Activated CD4-positive, alpha-beta T cell treated with anti-CD3 and anti-CD28 coated beads for 36 hours (primary cell): Measurements from ENCODE around the gene SYVN1. TPM values are rescaled to one million over a fixed set of nuclear protein-coding genes. Genes with fewer than 3 reads are reported as not detected.

Source experiments
- ATAC-seq: fragments of 200-7000 bp; cut with Tn5 transposase; one replicate; pipeline ENCODE4 v1.10.0; 2021; ENCODE audit warnings: mild to moderate bottlenecking, moderate library complexity
- CTCF ChIA-PET: fragments of 350-600 bp; sonication (Branson Sonifier 250); formaldehyde crosslinking; loops from one replicate; lab custom pipeline; 2021; ENCODE audit warnings: antibody characterized with exemption; lab: Charles Lee
- POLR2A ChIA-PET: fragments of 350-600 bp; sonication (Branson Sonifier 250); formaldehyde crosslinking; loops from one replicate; lab custom pipeline; 2021; ENCODE audit warnings: antibody characterized with exemption, inconsistent platforms; lab: Charles Lee
- DNase-seq: peaks from one replicate; pipeline ENCODE4 v3.0.0-alpha.2; 2020
- H3K27ac Mint-ChIP-seq: one replicate; pipeline ENCODE4 v1.8.0; 2021; ENCODE audit warnings: mixed read lengths
- H3K27me3 Mint-ChIP-seq: one replicate; pipeline ENCODE4 v1.8.0; 2021; ENCODE audit warnings: mixed read lengths
- H3K36me3 Mint-ChIP-seq: one replicate; pipeline ENCODE4 v1.8.0; 2021; ENCODE audit warnings: low read depth, mixed read lengths
- H3K4me1 Mint-ChIP-seq: one replicate; pipeline ENCODE4 v1.8.0; 2021; ENCODE audit warnings: mixed read lengths
- H3K4me3 Mint-ChIP-seq: one replicate; pipeline ENCODE4 v1.8.0; 2021; ENCODE audit warnings: mild to moderate bottlenecking, moderate library complexity, mixed read lengths
- H3K9me3 Mint-ChIP-seq: one replicate; pipeline ENCODE4 v1.8.0; 2021; ENCODE audit warnings: low read depth, mixed read lengths
- intact Hi-C, 2 experiments: fragments of 100-400 bp; cut with DNase I in 1 of 2; cut with micrococcal nuclease in 1 of 2; formaldehyde crosslinking; loops; one replicate each; pipeline versions ENCODE4 v1.14.2 to v1.15.1; 2022 to 2024; cut with DNase I, micrococcal nuclease
- total RNA-seq, 2 experiments: library from RNA; stranded (reverse); gene quantifications; one replicate each; pipeline ENCODE4 v1.2.3, GENCODE V29; 2021

The SYVN1 gene
- total RNA-seq, 2 experiments from 2014 or later = 24.3 to 31.1 TPM

DNA sequence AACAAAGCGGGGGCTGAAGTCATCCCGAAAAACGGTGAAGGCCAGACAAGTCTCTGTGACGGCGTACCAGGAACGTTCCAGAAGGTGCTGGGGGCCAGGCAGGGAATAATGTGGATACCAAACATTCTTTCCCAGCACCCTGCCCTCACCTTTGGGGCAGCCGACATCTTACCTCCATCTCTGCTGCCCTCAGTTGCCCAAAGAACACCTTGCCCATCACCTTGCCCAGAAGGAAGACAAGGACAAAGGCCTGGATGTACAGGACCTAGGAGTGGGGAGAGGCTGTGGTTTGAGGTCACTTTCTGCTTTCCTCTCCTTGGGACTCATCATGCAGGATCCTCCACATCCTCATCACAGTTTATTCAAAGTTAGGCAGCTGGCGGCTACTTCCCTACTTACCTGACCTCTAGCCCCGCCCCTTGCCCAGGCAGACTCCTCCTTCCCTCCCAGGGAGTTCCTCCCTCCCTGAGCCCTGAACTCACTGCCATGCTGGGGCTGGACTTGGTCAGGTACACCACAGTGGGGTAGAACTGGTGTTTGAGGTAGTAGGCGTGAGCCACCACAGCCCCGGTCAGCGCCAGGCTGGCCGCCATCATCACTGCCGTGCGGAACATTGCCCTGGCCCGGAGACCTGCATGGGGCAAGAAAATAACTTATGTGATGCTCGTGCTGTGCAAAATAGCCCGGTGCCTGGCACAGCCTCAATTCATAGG is 1.2 kb downstream of the SYVN1 start:
- intact Hi-C loops = no loop called here
- CTCF ChIA-PET = interaction anchor here (0.7 to 2.6 kb wide), 2 partner anchors 11 to 16 kb away, joined by 3 to 7 read pairs; partner anchors contain the start of genes FAU, MRPL49 and ZNHIT2
- peak; percentile 23 for ATAC-seq
- POLR2A ChIA-PET = interaction anchor here (0.6 to 3.2 kb wide), 3 partner anchors 11 to 364 kb away, joined by 3 to 14 read pairs (median 5); partner anchors contain the start of genes FAU, MRPL49 and POLA2
- Mint-ChIP-seq H3K27me3 (no peaks in the 10 kb centered on the region), H3K9me3 (no peaks in the 10 kb centered on the region), H3K4me1 (peaks cover 27% of the 10 kb centered on the region), H3K4me3 (peak overlapping the region; percentile 97), H3K36me3 (peaks cover 12% of the 10 kb centered on the region), H3K27ac (peak overlapping the region; percentile 97)
- peak; percentile 83 for DNase-seq

DNA sequence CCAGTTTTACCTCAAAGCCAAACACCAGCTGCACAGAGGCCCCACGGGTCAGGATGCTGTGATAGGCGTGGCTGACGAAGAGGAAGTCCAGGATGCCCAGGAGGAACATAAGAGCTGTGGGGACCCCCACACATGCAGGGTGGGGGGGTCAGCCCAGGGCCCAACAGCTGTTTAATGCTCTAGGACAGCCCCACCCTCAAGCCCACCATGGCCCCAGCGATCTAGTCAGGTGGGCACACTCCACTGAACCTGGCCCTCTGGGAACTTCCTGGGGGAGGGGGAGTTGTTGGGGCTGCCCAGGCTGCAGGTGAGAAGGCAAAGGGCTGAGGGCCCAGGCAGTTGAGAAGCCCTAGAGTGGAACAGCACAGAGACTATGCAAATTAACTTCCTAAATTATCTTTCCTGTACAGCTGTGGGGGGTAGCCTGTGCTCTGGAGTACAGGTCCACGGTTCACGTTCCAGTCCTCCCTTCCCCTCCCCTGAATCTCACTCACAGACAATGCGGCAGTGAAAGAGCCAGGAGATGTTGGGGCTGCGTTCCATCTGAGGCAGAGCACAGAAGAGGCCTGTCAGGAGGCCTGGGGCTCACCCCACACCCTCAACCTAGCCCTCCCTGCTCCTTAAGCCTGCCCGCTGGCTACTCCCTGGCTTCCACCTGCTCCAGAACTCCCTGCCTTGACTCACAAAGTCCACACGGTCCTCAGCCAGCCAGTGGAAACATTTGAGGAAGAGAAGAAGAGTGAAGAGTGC is 1.9 kb downstream of the SYVN1 start:
- ATAC-seq (no peak), DNase-seq (no peak)
- POLR2A ChIA-PET = interaction anchor here (1.3 to 3.2 kb wide), 2 partner anchors 10 to 130 kb away, joined by 5 to 14 read pairs; partner anchors contain the start of genes FAU, MRPL49 and POLA2
- intact Hi-C loops = no loop called here
- Mint-ChIP-seq H3K27ac (peak overlapping the region; percentile 97), H3K27me3 (no peaks in the 10 kb centered on the region), H3K36me3 (peaks cover 12% of the 10 kb centered on the region), H3K4me1 (peaks cover 27% of the 10 kb centered on the region), H3K9me3 (no peaks in the 10 kb centered on the region), H3K4me3 (peak overlapping the region; percentile 97)
- CTCF ChIA-PET = interaction anchor here (0.5 to 1.0 kb wide), 3 partner anchors 10 to 439 kb away, joined by 3 to 4 read pairs (median 4); partner anchors contain the start of genes FAU and MRPL49

DNA sequence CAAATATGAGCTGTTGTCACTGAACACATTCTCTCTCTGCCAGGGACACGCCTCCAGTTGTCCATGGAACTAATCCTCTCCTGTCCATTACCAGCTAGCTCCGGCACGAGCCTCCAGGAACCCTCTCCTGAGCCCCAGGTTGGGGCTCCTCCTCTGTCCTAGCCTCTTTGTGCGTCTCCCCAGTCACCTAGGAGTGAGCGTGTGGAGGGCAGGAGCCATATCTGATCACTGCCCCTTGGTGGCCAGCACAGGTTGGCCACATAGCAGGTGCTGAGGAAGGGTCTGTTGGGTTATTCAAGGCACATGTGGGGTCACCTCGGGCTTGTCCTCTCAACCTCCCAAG is 2.5 kb downstream of the SYVN1 start:
- ChIA-PET POLR2A (interaction anchor here (1.3 kb wide), 1 partner anchor 10 kb away, joined by 5 read pairs; the partner anchor contains the start of genes FAU and MRPL49), CTCF (interaction anchor here (0.5 to 1.0 kb wide), 3 partner anchors 10 to 440 kb away, joined by 3 to 4 read pairs (median 4); partner anchors contain the start of genes FAU and MRPL49)
- no peak overlapping the region for H3K27ac Mint-ChIP-seq
- no peaks in the 10 kb centered on the region for H3K27me3 Mint-ChIP-seq
- ATAC-seq (no peak), DNase-seq (no peak)
- no peaks in the 10 kb centered on the region for H3K9me3 Mint-ChIP-seq
- no peak overlapping the region for H3K4me3 Mint-ChIP-seq
- intact Hi-C loops = no loop called here
- peaks cover 27% of the 10 kb centered on the region for H3K4me1 Mint-ChIP-seq
- peaks cover 14% of the 10 kb centered on the region for H3K36me3 Mint-ChIP-seq

DNA sequence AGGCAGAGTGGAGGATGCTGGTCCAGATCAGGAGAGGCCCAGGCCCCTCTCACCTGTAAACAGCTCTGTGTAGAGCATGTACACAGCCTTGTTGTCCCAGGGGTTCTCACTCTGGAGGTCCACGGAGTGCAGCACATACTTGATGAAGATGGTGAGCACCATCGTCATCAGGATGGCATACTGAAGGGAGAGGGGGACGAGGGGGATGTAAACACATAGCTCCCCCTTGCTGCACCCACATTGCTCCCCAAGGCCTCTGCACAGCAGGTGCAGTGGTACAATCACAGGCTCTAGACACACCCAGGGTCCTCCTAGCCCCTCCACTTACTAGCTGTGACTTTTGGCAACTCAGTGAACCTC is 2.9 kb downstream of the SYVN1 start:
- Mint-ChIP-seq H3K27ac (no peak overlapping the region), H3K36me3 (peaks cover 18% of the 10 kb centered on the region), H3K4me3 (no peak overlapping the region), H3K9me3 (no peaks in the 10 kb centered on the region), H3K4me1 (peaks cover 24% of the 10 kb centered on the region), H3K27me3 (no peaks in the 10 kb centered on the region)
- ChIA-PET POLR2A (interaction anchor here (1.3 kb wide), 1 partner anchor 9 kb away, joined by 5 read pairs; the partner anchor contains the start of genes FAU and MRPL49), CTCF (interaction anchor here (1.0 kb wide), 1 partner anchor 9 kb away, joined by 3 read pairs; the partner anchor contains the start of genes FAU and MRPL49)
- intact Hi-C loops = no loop called here
- no peak for ATAC-seq
- DNase-seq = no peak

DNA sequence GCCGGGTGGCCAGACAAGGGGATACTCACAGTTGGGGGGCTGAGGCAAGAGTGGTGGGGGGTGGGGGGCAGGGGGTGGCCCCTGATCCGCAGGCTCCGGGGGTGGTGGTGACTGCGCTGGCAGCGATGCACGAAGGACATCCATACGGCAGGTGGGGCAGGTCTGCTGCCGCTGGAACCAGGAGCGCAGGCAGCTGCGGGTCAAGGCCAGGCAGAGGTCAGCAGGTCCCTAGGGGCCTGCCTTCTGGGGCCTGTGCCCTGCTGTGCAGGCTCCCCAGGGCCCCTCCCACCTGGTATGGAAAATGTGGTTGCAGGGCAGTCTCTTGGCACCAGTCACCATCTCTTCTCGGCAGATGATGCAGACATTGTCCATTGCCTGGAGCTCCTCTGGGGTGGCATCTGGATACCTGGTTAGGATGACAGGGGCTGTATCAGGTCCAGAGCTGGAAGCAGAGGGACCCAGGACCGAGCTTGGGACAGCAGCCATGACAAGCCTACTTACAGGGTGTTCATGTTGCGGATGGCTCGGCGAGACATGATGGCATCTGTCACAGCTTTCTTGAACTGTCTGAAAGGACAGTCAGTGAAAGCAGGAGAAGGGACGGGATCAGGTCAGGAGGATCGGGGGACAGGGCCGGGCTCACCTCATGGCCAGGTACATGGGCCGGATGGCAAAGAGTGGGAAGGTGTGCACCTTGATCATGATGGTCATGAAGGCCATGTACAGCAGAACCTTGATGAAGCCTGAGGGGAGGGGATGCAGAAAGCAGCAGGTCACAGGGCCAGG is 3.5 kb downstream of the SYVN1 start:
- DNase-seq (no peak), ATAC-seq (no peak)
- no peaks in the 10 kb centered on the region for H3K9me3 Mint-ChIP-seq
- no peak overlapping the region for H3K27ac Mint-ChIP-seq
- intact Hi-C loops = no loop called here
- H3K4me1 Mint-ChIP-seq = peaks cover 18% of the 10 kb centered on the region
- ChIA-PET CTCF (no interaction called here), POLR2A (interaction anchor here (1.3 kb wide), 1 partner anchor 9 kb away, joined by 5 read pairs; the partner anchor contains the start of genes FAU and MRPL49)
- no peak overlapping the region for H3K4me3 Mint-ChIP-seq
- H3K27me3 Mint-ChIP-seq = no peaks in the 10 kb centered on the region
- peaks cover 19% of the 10 kb centered on the region for H3K36me3 Mint-ChIP-seq

DNA sequence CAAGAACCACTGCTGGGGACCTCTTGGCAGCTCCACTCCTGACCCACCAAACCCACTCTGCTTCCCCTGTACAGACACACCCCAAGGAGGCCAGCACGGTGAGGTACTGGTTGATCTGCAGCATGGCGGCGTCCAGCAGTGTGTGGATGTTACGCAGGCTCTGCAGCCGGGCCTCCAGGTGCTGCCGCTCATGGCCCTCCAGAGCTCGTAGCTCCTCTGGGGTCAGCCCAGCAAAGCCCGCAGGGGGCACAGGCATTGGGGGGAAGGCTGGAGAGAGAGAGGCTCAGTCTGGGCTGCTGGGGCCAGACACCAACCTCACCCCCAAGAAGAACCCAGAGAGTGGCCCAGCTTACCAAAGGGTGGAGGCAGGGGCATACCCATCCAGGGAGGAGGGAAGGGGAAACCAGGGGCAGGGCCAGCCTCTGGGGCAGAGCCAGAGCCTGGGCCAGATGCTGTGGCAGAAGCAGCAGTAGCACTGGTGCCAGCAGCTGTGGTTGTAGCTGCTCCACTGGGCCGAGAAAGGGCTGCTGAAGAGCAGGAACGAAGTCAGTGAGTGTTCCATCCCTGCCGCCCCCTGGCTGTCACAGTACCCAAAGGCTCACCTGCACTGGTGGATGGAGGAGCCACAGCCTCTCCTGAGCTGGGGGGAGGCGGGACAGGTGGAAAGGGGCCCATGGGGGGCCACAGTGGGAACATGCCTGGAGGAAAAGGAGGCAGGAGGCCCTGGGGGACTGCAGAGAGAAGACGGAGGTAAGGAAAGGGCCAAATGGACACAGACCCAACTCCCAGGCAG is 4.5 kb downstream of the SYVN1 start:
- ChIA-PET CTCF (interaction anchor here (0.5 to 0.7 kb wide), 2 partner anchors 96 to 261 kb away, joined by 3 read pairs; no protein-coding TSS in a partner anchor), POLR2A (no interaction called here)
- no peak overlapping the region for H3K4me3 Mint-ChIP-seq
- no peaks in the 10 kb centered on the region for H3K9me3 Mint-ChIP-seq
- H3K27me3 Mint-ChIP-seq = no peaks in the 10 kb centered on the region
- ATAC-seq (no peak), DNase-seq (no peak)
- H3K4me1 Mint-ChIP-seq = peaks cover 15% of the 10 kb centered on the region
- H3K27ac Mint-ChIP-seq = no peak overlapping the region
- intact Hi-C loops = no loop called here
- peaks cover 22% of the 10 kb centered on the region for H3K36me3 Mint-ChIP-seq

DNA sequence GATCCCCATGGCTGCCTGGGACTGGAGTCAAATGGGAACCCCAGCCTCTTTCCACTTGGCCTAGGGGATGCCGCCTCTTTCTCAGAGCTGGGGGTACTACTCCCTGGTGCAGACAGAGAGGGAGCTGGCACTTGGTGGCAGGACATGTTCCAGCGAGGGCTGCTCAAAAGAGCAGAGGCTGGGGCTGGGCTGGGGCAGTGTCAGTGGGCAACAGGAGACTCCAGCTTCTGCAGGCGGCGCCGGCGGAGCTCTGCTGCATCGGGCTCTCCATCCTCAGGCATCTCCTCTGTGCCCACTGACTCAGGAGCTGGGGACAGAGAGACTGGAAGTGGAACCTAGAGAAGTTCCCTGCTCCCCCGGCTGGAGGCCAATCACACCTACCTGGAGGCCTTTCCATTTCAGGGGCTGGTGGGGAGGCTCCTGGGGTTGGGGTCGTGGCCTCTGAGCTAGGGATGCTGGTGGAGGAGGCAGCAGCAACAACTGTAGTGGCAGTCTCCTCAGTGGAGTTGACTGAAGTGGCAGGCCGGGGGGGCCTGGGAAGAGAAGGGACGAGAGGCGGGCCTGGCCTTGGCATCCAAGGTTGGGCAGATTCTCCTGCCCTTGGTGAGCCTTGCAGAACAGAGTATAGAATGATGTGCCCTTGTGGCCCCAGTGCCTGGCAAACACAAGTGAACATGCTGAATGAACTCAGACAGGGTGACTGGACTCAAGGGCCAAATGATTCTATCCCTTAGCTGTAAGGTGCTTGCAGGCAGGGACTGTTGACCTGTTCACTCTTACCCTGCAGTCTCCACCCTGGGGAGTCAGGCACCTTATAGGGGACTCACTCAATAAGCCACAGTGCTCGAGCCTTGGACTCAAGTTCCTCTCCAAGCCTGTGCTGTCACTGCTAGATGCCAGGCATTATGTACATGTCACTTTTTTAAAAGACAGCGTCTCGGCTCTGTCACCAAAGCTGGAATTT is 5.9 kb downstream of the SYVN1 start:
- intact Hi-C loops = no loop called here
- Mint-ChIP-seq H3K27me3 (no peaks in the 10 kb centered on the region), H3K27ac (no peak overlapping the region), H3K4me3 (no peak overlapping the region), H3K4me1 (peaks cover 20% of the 10 kb centered on the region), H3K9me3 (no peaks in the 10 kb centered on the region), H3K36me3 (peaks cover 30% of the 10 kb centered on the region)
- DNase-seq (no peak), ATAC-seq (no peak)
- POLR2A ChIA-PET = interaction anchor here (0.6 to 1.1 kb wide), 2 partner anchors 205 to 316 kb away, joined by 3 to 4 read pairs; partner anchors contain the start of gene DPF2
- CTCF ChIA-PET = interaction anchor here (0.7 to 0.9 kb wide), 2 partner anchors 16 to 260 kb away, joined by 3 read pairs; no protein-coding TSS in a partner anchor

DNA sequence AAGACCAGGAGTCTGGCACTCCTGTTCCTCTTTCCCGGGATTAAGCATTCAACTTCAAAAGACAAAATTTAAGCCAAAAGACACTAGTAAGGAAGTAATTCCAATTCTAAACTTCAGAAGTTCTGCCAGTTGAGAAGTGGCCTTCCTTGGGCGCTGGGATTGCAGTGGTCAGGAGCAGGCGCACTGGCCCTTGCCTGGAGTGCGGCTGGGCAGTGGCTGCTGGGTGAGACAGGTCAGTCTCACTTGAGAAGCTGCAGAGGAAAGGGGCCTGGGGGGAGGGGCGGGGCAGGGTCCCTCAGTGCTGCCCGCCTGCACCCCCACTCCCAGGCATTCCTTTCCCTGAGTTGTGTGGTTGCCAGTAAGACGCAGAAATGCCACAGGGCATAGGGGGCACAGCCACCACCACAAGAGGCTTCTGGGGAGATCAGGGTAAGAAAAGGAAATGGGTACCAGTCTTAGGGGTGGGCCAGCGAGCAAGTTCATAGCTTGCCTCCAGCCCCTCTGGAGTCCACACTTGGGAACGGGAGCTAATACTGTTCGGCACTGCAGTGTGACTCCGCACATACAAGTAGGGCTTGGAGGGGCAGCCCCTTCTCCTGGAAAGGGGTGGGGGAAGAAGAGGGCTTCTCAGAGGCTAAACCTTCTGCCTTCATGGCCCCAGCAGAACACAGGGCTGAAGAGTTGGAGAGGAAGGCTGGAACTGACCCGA is 6.7 kb downstream of the SYVN1 start:
- intact Hi-C loops = no loop called here

More for the DNA sequence above, 6.7 kb downstream of the SYVN1 start:
- ChIA-PET POLR2A (interaction anchor here (0.6 to 1.1 kb wide), 2 partner anchors 206 to 315 kb away, joined by 3 to 4 read pairs; partner anchors contain the start of gene DPF2), CTCF (interaction anchor here (0.7 to 1.1 kb wide), 2 partner anchors 16 to 70 kb away, joined by 3 to 4 read pairs; partner anchors contain the start of gene TM7SF2)
- H3K36me3 Mint-ChIP-seq = peaks cover 26% of the 10 kb centered on the region
- H3K4me3 Mint-ChIP-seq = no peak overlapping the region
- ATAC-seq (no peak), DNase-seq (no peak)
- H3K4me1 Mint-ChIP-seq = peaks cover 17% of the 10 kb centered on the region
- no peaks in the 10 kb centered on the region for H3K27me3 Mint-ChIP-seq
- H3K9me3 Mint-ChIP-seq = no peaks in the 10 kb centered on the region
- H3K27ac Mint-ChIP-seq = no peak overlapping the region
